HG03135 (cell line): ENCODE data around the gene CDYL.
"Not testable (repeated sequence)": the region's sequence is repeated elsewhere in the genome, so short reads cannot be mapped to it uniquely, and the experiment has no call there.

Experiments
- ATAC-seq: cut with Tn5 transposase; IDR thresholded peaks from one replicate; pipeline ENCODE4 v1.9.1; 2021; ENCODE audit warnings: mild to moderate bottlenecking, moderate library complexity; ENCODE audit not compliant: unreplicated experiment

CDYL gene

GRCh38 chr6:4987432-4987831 is 211.2 kb downstream of the CDYL start:
- ATAC-seq = no peak

GRCh38 chr6:4994741-4995140 is 218.5 kb downstream of the CDYL start:
- ATAC-seq = no peak

- no peak for ATAC-seq
Observed at GRCh38 chr6:4997862-4998261, 221.7 kb downstream of the CDYL start.

GRCh38 chr6:4999586-4999985 is 223.4 kb downstream of the CDYL start:
- no peak for ATAC-seq

- ATAC-seq = peak; percentile 96
Observed at GRCh38 chr6:5003604-5004372, 227.6 kb downstream of the CDYL start, which contains the start of gene RPP40. TSS of gene RPP40 (minus strand) at chr6:5004037. CDS start at chr6:5004002, 35 bp downstream.

- no peak for ATAC-seq
Observed at GRCh38 chr6:5004373-5005037, 228.3 kb downstream of the CDYL start.

- ATAC-seq = not testable (repeated sequence)
Observed at GRCh38 chr6:5005038-5005433, 228.8 kb downstream of the CDYL start.
